Sigmoid colon (tissue), 7 donors: Measurements from ENCODE around the gene PDCL3. TPM values are rescaled to one million over a fixed set of nuclear protein-coding genes. Genes with fewer than 3 reads are reported as not detected.

Experiments used
- DNase-seq: peaks from one replicate; pipeline ENCODE4 v3.0.0-alpha.2; 2019
- H3K27ac ChIP-seq, 4 donors: fragments of 200-600 bp; sonication (generic); one replicate each; pipeline ENCODE4 v1.5.1; 2016 to 2019; ENCODE audit warnings: mild to moderate bottlenecking in 1 of 4
- H3K27me3 ChIP-seq, 3 donors: fragments of 200-600 bp; sonication (generic); one replicate each; pipeline ENCODE4 v1.5.1; 2019; ENCODE audit warnings: mild to moderate bottlenecking in 1 of 3
- H3K36me3 ChIP-seq, 4 donors: fragments of 200-600 bp; sonication (generic); one replicate each; pipeline ENCODE4 v1.5.1; 2016 to 2019
- H3K4me1 ChIP-seq, 4 donors: fragments of 200-600 bp; sonication (generic); one replicate each; pipeline ENCODE4 v1.5.1; 2017 to 2019
- H3K4me3 ChIP-seq, 4 donors: fragments of 200-600 bp; sonication (generic); one replicate each; pipeline ENCODE4 v1.5.1; 2017 to 2019; ENCODE audit warnings: mild to moderate bottlenecking in 2 of 4, moderate library complexity in 1 of 4
- H3K9me3 ChIP-seq, 4 donors: fragments of 200-600 bp in 3 of 4; sonication (generic) in 3 of 4; one replicate each; pipeline versions ENCODE4 v1.5.1 to v1.6.1; 2013 to 2019
- EP300 ChIP-seq, 4 donors: sonication (generic); formaldehyde crosslinking; IDR thresholded peaks; one replicate each; pipeline ENCODE4 v1.6.1; 2017; ENCODE audit warnings: antibody characterized with exemption in 4 of 4
- POLR2A ChIP-seq, 2 donors: fragments of 450-650 bp; IDR thresholded peaks; one replicate each; pipeline ENCODE4 v1.6.1; 2016; ENCODE audit warnings: antibody characterized with exemption in 2 of 2, mild to moderate bottlenecking in 2 of 2, moderate library complexity in 2 of 2
- POLR2AphosphoS5 ChIP-seq, 4 donors: sonication (generic); formaldehyde crosslinking; IDR thresholded peaks; one replicate each; pipeline ENCODE4 v1.6.1; 2017; ENCODE audit warnings: antibody characterized with exemption in 4 of 4
- WGBS, 2 donors: extraction: QIAGEN DNeasy Blood & Tissue Kit; methylation state at CpG; one replicate each; pipeline ENCODE4 v1.1.7; 2013; 5-methylcytosine and 5-hydroxymethylcytosine counted together
- intact Hi-C: fragments of 100-400 bp; cut with DNase I; formaldehyde crosslinking; loops from one replicate; pipeline ENCODE4 v1.15.1; 2023
- polyA plus RNA-seq, 3 donors: library from polyadenylated mRNA; stranded (reverse); fragments of 200-250 nt; gene quantifications; one replicate each; pipeline ENCODE4 v1.2.3, GENCODE V29; 2013
- total RNA-seq, 4 donors: library from RNA; depleted of rRNA; stranded (reverse); fragments of >200 nt; gene quantifications; one replicate each; pipeline ENCODE4 v1.1.0, GENCODE V29; 2016
- TF ChIP-seq, protein P1 (sequence below), 4 experiments: fragments of 450-650 bp in 3 of 4; fragments of 200-600 bp in 1 of 4; IDR thresholded peaks; one replicate each; pipeline ENCODE4 v1.5.1; 2016 to 2019; ENCODE audit warnings: antibody characterized with exemption in 4 of 4, mild to moderate bottlenecking in 3 of 4, moderate library complexity in 2 of 4
- donor health status: healthy with polysubstance abuse.
- donor health status: Bipolar disorder and iron deficiency.
- donor health status: healthy.

PDCL3 gene
- total and polyA plus RNA-seq, 7 donors, result 23.5 to 41.3 (median 32.9) TPM

DNA sequence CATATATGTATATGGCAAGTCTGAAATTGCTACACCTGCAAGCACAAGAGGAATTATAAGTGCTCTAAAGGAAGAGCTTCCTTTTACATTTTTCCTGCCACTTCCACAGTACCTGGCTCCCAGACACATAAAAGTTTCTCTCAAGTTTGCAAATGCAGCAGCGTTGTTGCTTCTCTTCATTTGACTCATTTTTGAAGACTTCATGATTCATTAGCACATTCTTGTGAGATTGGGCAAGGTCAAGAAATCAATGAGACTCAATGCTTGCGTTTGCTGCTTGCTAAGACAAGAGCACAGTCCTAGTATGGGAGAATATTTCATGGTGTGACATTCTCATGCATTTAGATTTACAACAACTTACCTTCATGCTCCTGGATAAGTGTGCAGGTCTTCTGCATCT lies 42.6 kb upstream of the PDCL3 start:
- 86 to 92% methylated on average over 2 of the region's 2 CpGs for WGBS, 2 donors
- intact Hi-C loops, result no loop called here
- Histone ChIP-seq H3K36me3 (no peaks in the 10 kb centered on the region), H3K9me3 (no peaks in the 10 kb centered on the region), H3K27ac (no peak overlapping the region), H3K27me3 (no peaks in the 10 kb centered on the region), H3K4me3 (no peak overlapping the region), H3K4me1 (no peaks in the 10 kb centered on the region)
- no peak for DNase-seq
- TF ChIP-seq EP300 (IDR thresholded peaks at IDR 0.05) (no peak), POLR2AphosphoS5 (IDR thresholded peaks at IDR 0.05) (no peak), POLR2A (IDR thresholded peaks at IDR 0.05) (no peak)
- TF ChIP-seq, protein P1, sequence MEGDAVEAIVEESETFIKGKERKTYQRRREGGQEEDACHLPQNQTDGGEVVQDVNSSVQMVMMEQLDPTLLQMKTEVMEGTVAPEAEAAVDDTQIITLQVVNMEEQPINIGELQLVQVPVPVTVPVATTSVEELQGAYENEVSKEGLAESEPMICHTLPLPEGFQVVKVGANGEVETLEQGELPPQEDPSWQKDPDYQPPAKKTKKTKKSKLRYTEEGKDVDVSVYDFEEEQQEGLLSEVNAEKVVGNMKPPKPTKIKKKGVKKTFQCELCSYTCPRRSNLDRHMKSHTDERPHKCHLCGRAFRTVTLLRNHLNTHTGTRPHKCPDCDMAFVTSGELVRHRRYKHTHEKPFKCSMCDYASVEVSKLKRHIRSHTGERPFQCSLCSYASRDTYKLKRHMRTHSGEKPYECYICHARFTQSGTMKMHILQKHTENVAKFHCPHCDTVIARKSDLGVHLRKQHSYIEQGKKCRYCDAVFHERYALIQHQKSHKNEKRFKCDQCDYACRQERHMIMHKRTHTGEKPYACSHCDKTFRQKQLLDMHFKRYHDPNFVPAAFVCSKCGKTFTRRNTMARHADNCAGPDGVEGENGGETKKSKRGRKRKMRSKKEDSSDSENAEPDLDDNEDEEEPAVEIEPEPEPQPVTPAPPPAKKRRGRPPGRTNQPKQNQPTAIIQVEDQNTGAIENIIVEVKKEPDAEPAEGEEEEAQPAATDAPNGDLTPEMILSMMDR (IDR thresholded peaks at IDR 0.05), result no peak

DNA sequence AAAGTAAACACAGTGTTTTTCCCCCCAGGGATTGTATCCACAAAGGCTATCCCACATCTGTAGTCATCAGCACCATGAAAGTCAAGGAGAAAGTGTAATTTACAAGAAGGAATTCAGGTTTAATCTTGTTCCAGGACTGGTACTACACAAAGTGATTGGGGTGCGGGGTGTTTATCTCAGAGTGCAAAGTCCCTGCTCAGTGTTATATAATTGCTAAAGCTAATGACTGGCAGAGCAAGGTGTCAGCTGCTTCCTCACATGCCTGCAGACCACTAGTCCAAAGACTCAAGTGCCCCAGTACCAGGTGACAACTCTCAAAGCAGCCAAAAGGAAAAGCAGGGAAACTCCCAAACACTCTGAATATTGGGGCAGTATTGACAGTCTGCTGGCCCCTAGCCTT lies 40.4 kb upstream of the PDCL3 start:
- no peak overlapping the region for H3K4me3 ChIP-seq
- no peaks in the 10 kb centered on the region for H3K27me3 ChIP-seq
- WGBS, 2 donors, result 20 to 66% methylated on average over 1 of the region's 1 CpG
- TF ChIP-seq POLR2AphosphoS5 (IDR thresholded peaks at IDR 0.05) (no peak), EP300 (IDR thresholded peaks at IDR 0.05) (no peak), POLR2A (IDR thresholded peaks at IDR 0.05) (no peak)
- TF ChIP-seq, protein P1 (IDR thresholded peaks at IDR 0.05), result no peak
- H3K9me3 ChIP-seq, result no peaks in the 10 kb centered on the region
- no peaks in the 10 kb centered on the region for H3K36me3 ChIP-seq
- no peak overlapping the region for H3K27ac ChIP-seq
- no peak for DNase-seq
- H3K4me1 ChIP-seq, result no peaks in the 10 kb centered on the region
- intact Hi-C loops, result no loop called here

DNA sequence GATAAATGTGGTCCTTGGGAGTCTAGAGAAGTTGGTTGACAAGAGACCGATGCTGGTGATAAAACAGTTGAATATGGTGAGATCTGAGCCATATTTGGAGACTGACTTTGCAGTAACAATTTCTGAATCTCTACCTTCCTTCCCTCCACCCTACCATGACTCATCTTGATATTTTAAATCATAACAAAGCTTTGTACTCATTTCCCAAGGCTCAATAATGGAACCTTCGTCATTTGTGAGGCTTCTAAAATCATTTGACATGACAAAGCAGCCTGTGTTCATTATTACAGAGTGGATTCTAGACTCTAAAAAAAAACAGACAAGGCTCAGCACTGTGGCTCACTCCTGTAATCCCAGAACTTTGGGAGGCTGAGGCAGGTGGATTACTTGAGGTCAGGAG lies 38.5 kb upstream of the PDCL3 start:
- intact Hi-C loops, result no loop called here
- Histone ChIP-seq H3K36me3 (no peaks in the 10 kb centered on the region), H3K4me1 (no peaks in the 10 kb centered on the region), H3K27ac (no peak overlapping the region), H3K9me3 (no peaks in the 10 kb centered on the region), H3K27me3 (no peaks in the 10 kb centered on the region), H3K4me3 (no peak overlapping the region)
- DNase-seq, result no peak
- TF ChIP-seq EP300 (IDR thresholded peaks at IDR 0.05) (no peak), POLR2AphosphoS5 (IDR thresholded peaks at IDR 0.05) (no peak), POLR2A (IDR thresholded peaks at IDR 0.05) (no peak)
- TF ChIP-seq, protein P1 (IDR thresholded peaks at IDR 0.05), result no peak
- 90 to 92% methylated on average over 2 of the region's 2 CpGs for WGBS, 2 donors

DNA sequence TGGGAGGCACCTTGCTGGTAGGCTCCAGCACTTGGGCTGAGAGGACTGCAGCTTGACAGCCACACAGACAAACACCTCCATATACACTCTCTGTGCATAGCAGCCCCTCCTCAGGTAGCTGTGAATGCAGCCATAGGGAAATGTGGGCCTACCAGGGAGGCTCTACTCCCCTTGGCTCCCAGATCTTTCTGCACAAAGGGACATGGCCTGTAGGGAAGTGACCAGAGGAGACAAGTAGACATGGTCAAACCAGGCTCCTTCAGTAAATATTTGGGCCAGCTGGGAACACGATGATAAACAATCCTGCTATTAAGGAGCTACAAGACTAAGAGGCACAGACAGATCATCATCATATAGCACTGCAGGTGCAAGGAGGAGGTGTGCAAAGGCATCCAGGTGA lies 35.9 kb upstream of the PDCL3 start:
- DNase-seq, result no peak
- H3K4me1 ChIP-seq, result no peaks in the 10 kb centered on the region
- H3K4me3 ChIP-seq, result no peak overlapping the region
- intact Hi-C loops, result no loop called here
- no peaks in the 10 kb centered on the region for H3K9me3 ChIP-seq
- TF ChIP-seq, protein P1 (IDR thresholded peaks at IDR 0.05), result no peak
- no peaks in the 10 kb centered on the region for H3K36me3 ChIP-seq
- no peak overlapping the region for H3K27ac ChIP-seq
- 36 to 69% methylated on average over 1 of the region's 1 CpG for WGBS, 2 donors
- no peaks in the 10 kb centered on the region for H3K27me3 ChIP-seq

DNA sequence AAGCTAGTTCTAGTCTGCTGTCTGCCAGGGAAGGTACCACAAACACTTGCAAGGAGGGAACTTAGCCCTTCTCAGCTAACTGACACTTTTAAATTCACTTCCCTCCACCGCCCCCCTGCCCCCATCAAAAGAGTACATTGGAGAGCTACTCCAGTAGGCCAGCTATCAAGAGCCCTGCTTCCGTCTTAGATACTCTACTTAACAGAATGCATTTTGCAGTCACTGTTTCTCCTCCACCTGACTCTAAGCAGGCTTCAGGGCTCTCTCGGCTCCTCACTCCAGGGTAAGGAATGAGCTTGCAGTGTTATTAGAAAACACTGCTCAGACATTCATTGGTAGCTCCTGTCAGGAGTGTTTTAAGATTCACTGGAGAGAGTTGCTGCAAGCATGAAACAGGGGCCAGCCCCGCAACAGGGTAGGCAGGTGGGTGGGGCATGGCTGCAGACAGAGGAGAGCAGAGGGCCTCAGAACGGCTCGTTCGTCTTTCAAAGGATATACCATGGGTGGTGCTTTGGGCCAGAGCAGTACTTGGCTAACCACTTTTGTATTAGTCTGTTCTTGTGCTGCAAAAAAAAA lies 35.3 kb upstream of the PDCL3 start:
- intact Hi-C loops, result no loop called here
- Histone ChIP-seq H3K27ac (no peak overlapping the region), H3K27me3 (no peaks in the 10 kb centered on the region), H3K36me3 (no peaks in the 10 kb centered on the region), H3K4me3 (no peak overlapping the region), H3K4me1 (no peaks in the 10 kb centered on the region), H3K9me3 (no peaks in the 10 kb centered on the region)
- DNase-seq, result no peak
- TF ChIP-seq POLR2A (IDR thresholded peaks at IDR 0.05), result no peak
- no peak for TF ChIP-seq EP300 (IDR thresholded peaks at IDR 0.05)
- TF ChIP-seq, protein P1 (IDR thresholded peaks at IDR 0.05), result no peak
- no peak for TF ChIP-seq POLR2AphosphoS5 (IDR thresholded peaks at IDR 0.05)
- WGBS, 2 donors, result 75 to 84% methylated on average over 7 of the region's 7 CpGs
